LoVo (cell line): ENCODE measurements around the gene SMARCB1.

Experiments
- DNase-seq: peaks from one replicate; pipeline ENCODE4 v3.0.0-alpha.2; 2016; ENCODE audit warnings: low spot score

Gene SMARCB1

GRCh38 chr22:23786752-23787599 is at the start of gene SMARCB1:
Gene SMARCB1, plus strand, starts transcription at chr22:23786966. Its CDS starts 204 bp downstream, at chr22:23787170.
- DNase-seq: peak; percentile 89

GRCh38 chr22:23737696-23738095 is 49.1 kb upstream of the SMARCB1 start:
- no peak for DNase-seq

GRCh38 chr22:23742505-23743264 is 44.1 kb upstream of the SMARCB1 start:
- DNase-seq: no peak

GRCh38 chr22:23743303-23743705 is 43.5 kb upstream of the SMARCB1 start:
- DNase-seq: no peak

- no peak for DNase-seq
These were observed 42.8 kb upstream of the SMARCB1 start for GRCh38 chr22:23744001-23744400.

- DNase-seq: no peak
These were observed 42.3 kb upstream of the SMARCB1 start for GRCh38 chr22:23744485-23744884.

GRCh38 chr22:23745791-23746190 is 41.0 kb upstream of the SMARCB1 start:
- DNase-seq: no peak

GRCh38 chr22:23749841-23750301 is 36.9 kb upstream of the SMARCB1 start:
- DNase-seq: no peak

GRCh38 chr22:23750367-23750713 is 36.4 kb upstream of the SMARCB1 start:
- no peak for DNase-seq

- peak; percentile 94 for DNase-seq
These were observed 35.9 kb upstream of the SMARCB1 start, which contains the start of gene ZNF70 for GRCh38 chr22:23750714-23751440. Gene ZNF70, minus strand, starts transcription at chr22:23751112. Its CDS starts 5,972 bp downstream, at chr22:23745140.

GRCh38 chr22:23751441-23751996 is 35.2 kb upstream of the SMARCB1 start:
- DNase-seq: peak; percentile 33

- no peak for DNase-seq
These were observed 34.6 kb upstream of the SMARCB1 start for GRCh38 chr22:23752090-23752691.

GRCh38 chr22:23752750-23753149 is 34.0 kb upstream of the SMARCB1 start:
- DNase-seq: no peak

GRCh38 chr22:23753385-23753784 is 33.4 kb upstream of the SMARCB1 start:
- no peak for DNase-seq

GRCh38 chr22:23754220-23754919 is 32.4 kb upstream of the SMARCB1 start, which contains the start of gene VPREB3:
Gene VPREB3, minus strand, starts transcription at chr22:23754425. Its CDS starts 62 bp downstream, at chr22:23754363.
- DNase-seq: no peak

GRCh38 chr22:23754980-23755636 is 31.7 kb upstream of the SMARCB1 start:
- no peak for DNase-seq

- DNase-seq: no peak
These were observed 31.1 kb upstream of the SMARCB1 start for GRCh38 chr22:23755711-23756110.

GRCh38 chr22:23756891-23757290 is 29.9 kb upstream of the SMARCB1 start:
- DNase-seq: no peak

GRCh38 chr22:23759566-23759965 is 27.2 kb upstream of the SMARCB1 start:
- DNase-seq: no peak

- DNase-seq: no peak
These were observed 26.7 kb upstream of the SMARCB1 start for GRCh38 chr22:23760056-23760455.
